GM18520 (cell line): ENCODE data around the gene EMC9.

Experiments used
- ATAC-seq: cut with Tn5 transposase; IDR thresholded peaks from one replicate; pipeline ENCODE4 v1.9.1; 2021; ENCODE audit not compliant: unreplicated experiment

EMC9 gene

GRCh38 chr14:24141097-24141880 is at the start of gene EMC9:
TSS of gene EMC9 (minus strand) at chr14:24141591. CDS start at chr14:24141304, 287 bp downstream.
- peak; percentile 80 for ATAC-seq

GRCh38 chr14:24190416-24190815 is 49.0 kb upstream of the EMC9 start:
- no peak for ATAC-seq

- ATAC-seq, result no peak
Observed at GRCh38 chr14:24189460-24189859, 48.1 kb upstream of the EMC9 start.

GRCh38 chr14:24189059-24189375 is 47.6 kb upstream of the EMC9 start:
- no peak for ATAC-seq

GRCh38 chr14:24188251-24189058 is 47.1 kb upstream of the EMC9 start, which contains the start of gene IPO4:
TSS of gene IPO4 (minus strand) at chr14:24188816. CDS start at chr14:24188787, 29 bp downstream.
- ATAC-seq, result peak; percentile 80

- no peak for ATAC-seq
Observed at GRCh38 chr14:24187539-24187915, 46.1 kb upstream of the EMC9 start.

- no peak for ATAC-seq
Observed at GRCh38 chr14:24186831-24187538, 45.6 kb upstream of the EMC9 start.

- no peak for ATAC-seq
Observed at GRCh38 chr14:24185741-24186140, 44.4 kb upstream of the EMC9 start.

GRCh38 chr14:24185026-24185425 is 43.6 kb upstream of the EMC9 start:
- no peak for ATAC-seq

- ATAC-seq, result no peak
Observed at GRCh38 chr14:24184104-24184970, 42.9 kb upstream of the EMC9 start.

- ATAC-seq, result no peak
Observed at GRCh38 chr14:24183014-24183481, 41.7 kb upstream of the EMC9 start.

- ATAC-seq, result no peak
Observed at GRCh38 chr14:24182110-24182882, 40.9 kb upstream of the EMC9 start.

GRCh38 chr14:24181371-24182077 is 40.1 kb upstream of the EMC9 start:
- no peak for ATAC-seq

- no peak for ATAC-seq
Observed at GRCh38 chr14:24179961-24180796, 38.8 kb upstream of the EMC9 start.

GRCh38 chr14:24179294-24179960 is 38.0 kb upstream of the EMC9 start:
- no peak for ATAC-seq

GRCh38 chr14:24178399-24179178 is 37.2 kb upstream of the EMC9 start:
- no peak for ATAC-seq

- ATAC-seq, result no peak
Observed at GRCh38 chr14:24177891-24178290, 36.5 kb upstream of the EMC9 start.
